A673 (cell line): ENCODE data around the gene STAM. TPM values are rescaled to one million over a fixed set of nuclear protein-coding genes. Genes with fewer than 3 reads are reported as not detected.

Source experiments
- BruUV-seq: library from RNA; stranded (reverse); fragments of 400-500 nt; replicated peaks from 2 replicates; lab custom pipeline; 2021; lab: Mats Ljungman, UMichigan
- CTCF ChIA-PET: fragments of 300-600 bp; sonication (Branson Sonifier 250); formaldehyde crosslinking; loops from one replicate; lab custom pipeline; 2022; ENCODE audit warnings: antibody characterized with exemption; lab: Charles Lee
- POLR2A ChIA-PET: fragments of 300-600 bp; sonication (Branson Sonifier 250); formaldehyde crosslinking; loops from one replicate; lab custom pipeline; 2022; ENCODE audit warnings: antibody characterized with exemption; ENCODE audit not compliant: low non-redundant PET; lab: Charles Lee
- DNase-seq: peaks from one replicate; pipeline ENCODE4 v3.0.0-alpha.2; 2015; ENCODE audit warnings: low spot score
- H3K27ac ChIP-seq: fragments of 200-600 bp; sonication (generic); 2 replicates; pipeline ENCODE4 v1.5.1; 2016; ENCODE audit warnings: mixed run types, low read depth, mild to moderate bottlenecking, mixed read lengths, antibody characterized with exemption, low read length; ENCODE audit not compliant: poor library complexity, severe bottlenecking
- H3K27me3 ChIP-seq: fragments of 200-600 bp; sonication (generic); replicated peaks from 2 replicates; pipeline ENCODE4 v1.6.1; 2017; ENCODE audit warnings: mixed run types, low read depth, mild to moderate bottlenecking, mixed read lengths, antibody characterized with exemption, low read length; ENCODE audit not compliant: insufficient read depth, poor library complexity
- H3K36me3 ChIP-seq: fragments of 200-600 bp; sonication (generic); 2 replicates; pipeline ENCODE4 v1.6.1; 2016; ENCODE audit warnings: mixed run types, mild to moderate bottlenecking, mixed read lengths, antibody characterized with exemption, low read length; ENCODE audit not compliant: insufficient read depth, poor library complexity, severe bottlenecking
- H3K4me1 ChIP-seq: fragments of 200-600 bp; sonication (generic); 2 replicates; pipeline ENCODE4 v1.6.1; 2017; ENCODE audit warnings: mixed run types, mild to moderate bottlenecking, mixed read lengths, antibody characterized with exemption, low read length; ENCODE audit not compliant: insufficient read depth, poor library complexity, severe bottlenecking
- H3K4me3 ChIP-seq: fragments of 200-600 bp; sonication (generic); 2 replicates; pipeline ENCODE4 v1.5.1; 2016; ENCODE audit warnings: low read depth, mixed run types, mild to moderate bottlenecking, mixed read lengths, low read length; ENCODE audit not compliant: poor library complexity, severe bottlenecking
- H3K9me3 ChIP-seq: fragments of 200-600 bp; sonication (generic); 2 replicates; pipeline ENCODE4 v1.6.1; 2016; ENCODE audit warnings: mixed run types, low read depth, mild to moderate bottlenecking, mixed read lengths, antibody characterized with exemption, low read length; ENCODE audit not compliant: poor library complexity, severe bottlenecking
- EZH2 ChIP-seq: fragments of 200-600 bp; sonication (generic); IDR thresholded peaks from 2 replicates; pipeline ENCODE4 v1.6.1; 2017; ENCODE audit warnings: borderline replicate concordance, low read depth, mild to moderate bottlenecking, mixed read lengths, antibody characterized with exemption, low read length; ENCODE audit not compliant: poor library complexity, severe bottlenecking
- intact Hi-C: fragments of 100-400 bp; cut with micrococcal nuclease; formaldehyde crosslinking; loops from one replicate; pipeline ENCODE4 v1.10.0; 2022; ENCODE audit not compliant: unreplicated experiment
- total RNA-seq: library from RNA; stranded (reverse); gene quantifications from 2 replicates; pipeline ENCODE4 v1.2.3, GENCODE V29; 2021
- TF ChIP-seq, protein P1 (sequence below): fragments of 300-800, 200-600 bp; sonication (generic); conservative IDR thresholded peaks from 2 replicates; pipeline ENCODE4 v1.5.1; 2017; ENCODE audit warnings: low read depth, mild to moderate bottlenecking, antibody characterized with exemption, low read length, moderate library complexity, mixed read lengths

STAM gene
- total RNA-seq, 1 experiment from 2014 or later, result 37.4 TPM

DNA sequence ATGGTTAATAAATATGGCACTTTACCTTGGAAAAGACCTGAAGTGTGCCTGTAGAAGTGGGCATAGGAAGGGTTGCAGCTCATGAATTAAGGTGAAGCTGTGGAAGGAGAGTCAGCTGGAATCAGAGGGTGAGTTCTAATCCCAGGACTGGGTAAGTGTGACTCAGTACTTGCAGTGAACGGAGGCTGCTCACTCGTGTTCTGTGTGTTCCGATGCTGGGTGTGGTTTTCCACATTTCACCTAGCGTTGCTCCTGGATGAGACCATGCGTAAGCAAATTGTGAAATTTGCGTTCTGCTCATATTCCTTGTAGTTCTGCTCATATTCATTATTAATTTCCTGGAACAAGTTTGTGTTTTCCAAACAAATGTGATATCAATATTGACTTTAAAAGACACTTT is 85.7 kb downstream of the STAM start:
- CTCF ChIA-PET, result no interaction called here
- Histone ChIP-seq H3K4me1 (no peaks in the 10 kb centered on the region), H3K4me3 (no peak overlapping the region), H3K27ac (no peak overlapping the region), H3K36me3 (no peaks in the 10 kb centered on the region), H3K27me3 (no peaks in the 10 kb centered on the region), H3K9me3 (no peaks in the 10 kb centered on the region)
- no peak for TF ChIP-seq EZH2
- TF ChIP-seq, protein P1, sequence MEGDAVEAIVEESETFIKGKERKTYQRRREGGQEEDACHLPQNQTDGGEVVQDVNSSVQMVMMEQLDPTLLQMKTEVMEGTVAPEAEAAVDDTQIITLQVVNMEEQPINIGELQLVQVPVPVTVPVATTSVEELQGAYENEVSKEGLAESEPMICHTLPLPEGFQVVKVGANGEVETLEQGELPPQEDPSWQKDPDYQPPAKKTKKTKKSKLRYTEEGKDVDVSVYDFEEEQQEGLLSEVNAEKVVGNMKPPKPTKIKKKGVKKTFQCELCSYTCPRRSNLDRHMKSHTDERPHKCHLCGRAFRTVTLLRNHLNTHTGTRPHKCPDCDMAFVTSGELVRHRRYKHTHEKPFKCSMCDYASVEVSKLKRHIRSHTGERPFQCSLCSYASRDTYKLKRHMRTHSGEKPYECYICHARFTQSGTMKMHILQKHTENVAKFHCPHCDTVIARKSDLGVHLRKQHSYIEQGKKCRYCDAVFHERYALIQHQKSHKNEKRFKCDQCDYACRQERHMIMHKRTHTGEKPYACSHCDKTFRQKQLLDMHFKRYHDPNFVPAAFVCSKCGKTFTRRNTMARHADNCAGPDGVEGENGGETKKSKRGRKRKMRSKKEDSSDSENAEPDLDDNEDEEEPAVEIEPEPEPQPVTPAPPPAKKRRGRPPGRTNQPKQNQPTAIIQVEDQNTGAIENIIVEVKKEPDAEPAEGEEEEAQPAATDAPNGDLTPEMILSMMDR, result no peak
- POLR2A ChIA-PET, result no interaction called here
- no peak for DNase-seq
- no TSS peak for BruUV-seq
- intact Hi-C loops, result no loop called here

DNA sequence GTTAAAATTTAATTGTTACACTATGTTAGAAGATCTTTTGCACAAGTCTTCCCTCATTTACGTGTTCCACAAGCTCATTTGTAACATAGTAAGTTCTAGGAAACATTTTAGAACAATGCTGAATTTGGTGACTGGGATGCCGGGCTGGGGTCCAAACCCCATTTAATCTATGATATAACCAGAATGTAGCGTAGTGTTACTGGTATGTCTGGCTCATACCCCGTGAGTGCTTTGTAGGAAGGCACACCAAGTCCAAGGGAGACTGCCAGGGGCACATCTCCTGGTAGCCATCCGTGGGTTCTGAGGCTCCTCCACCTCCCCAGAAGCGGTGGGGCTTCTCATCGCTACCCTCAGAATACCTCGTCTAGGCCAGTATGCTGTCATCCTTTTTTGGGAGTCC is 86.7 kb downstream of the STAM start:
- no peak overlapping the region for H3K4me3 ChIP-seq
- BruUV-seq, result no TSS peak
- H3K4me1 ChIP-seq, result no peaks in the 10 kb centered on the region
- no peak for TF ChIP-seq EZH2
- TF ChIP-seq, protein P1, result no peak
- no peaks in the 10 kb centered on the region for H3K36me3 ChIP-seq
- no peak for DNase-seq
- POLR2A ChIA-PET, result no interaction called here
- CTCF ChIA-PET, result no interaction called here
- intact Hi-C loops, result no loop called here
- H3K9me3 ChIP-seq, result no peaks in the 10 kb centered on the region
- H3K27me3 ChIP-seq, result no peaks in the 10 kb centered on the region
- no peak overlapping the region for H3K27ac ChIP-seq

DNA sequence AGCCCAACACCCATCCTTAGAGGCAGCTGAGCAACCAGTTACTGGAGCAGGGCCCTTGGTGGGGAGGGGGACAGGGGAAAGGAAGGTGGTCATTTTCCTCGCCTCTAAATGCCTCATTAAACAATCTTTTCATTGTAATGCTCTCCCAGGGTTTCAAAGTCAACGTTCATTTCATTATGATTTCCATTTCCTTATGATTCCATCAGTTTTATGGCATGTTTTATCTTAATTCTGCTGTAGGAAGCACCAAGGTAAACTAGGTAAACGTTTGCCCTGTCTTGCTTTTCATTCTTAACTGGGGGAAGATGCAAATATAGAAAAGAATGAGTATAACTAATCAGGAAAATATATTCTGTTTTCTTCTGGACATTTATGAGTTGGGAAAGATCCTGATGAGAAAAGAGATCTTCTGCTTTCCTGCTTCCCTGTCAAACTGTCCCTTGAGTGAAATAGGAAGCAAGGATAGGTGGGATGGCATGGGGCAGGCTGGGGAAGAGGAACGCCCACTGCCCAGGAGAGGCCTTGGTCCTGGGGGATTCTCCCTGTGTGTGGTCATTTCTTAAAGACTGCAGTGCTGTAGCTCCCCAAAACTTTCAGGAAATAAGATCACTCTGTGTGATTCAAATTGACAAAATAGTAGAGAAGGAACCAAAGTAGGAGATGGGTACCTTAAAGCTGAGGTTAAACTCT is 87.5 kb downstream of the STAM start:
- H3K9me3 ChIP-seq, result no peaks in the 10 kb centered on the region
- no peak overlapping the region for H3K4me3 ChIP-seq
- no peak overlapping the region for H3K27ac ChIP-seq
- H3K36me3 ChIP-seq, result no peaks in the 10 kb centered on the region
- TF ChIP-seq, protein P1, result no peak
- TF ChIP-seq EZH2, result no peak
- H3K27me3 ChIP-seq, result no peaks in the 10 kb centered on the region
- no TSS peak for BruUV-seq
- POLR2A ChIA-PET, result no interaction called here
- H3K4me1 ChIP-seq, result no peaks in the 10 kb centered on the region
- no peak for DNase-seq
- CTCF ChIA-PET, result no interaction called here
- intact Hi-C loops, result no loop called here
